ENCODE data around the gene RIMBP2. TPM values are rescaled to one million over a fixed set of nuclear protein-coding genes. Genes with fewer than 3 reads are reported as not detected.

Gene RIMBP2
- total and polyA plus RNA-seq, 9 of the 15 experiments (the other 6 are each of a cell fraction or from before 2014, with no cell fraction given): not detected

DNA sequence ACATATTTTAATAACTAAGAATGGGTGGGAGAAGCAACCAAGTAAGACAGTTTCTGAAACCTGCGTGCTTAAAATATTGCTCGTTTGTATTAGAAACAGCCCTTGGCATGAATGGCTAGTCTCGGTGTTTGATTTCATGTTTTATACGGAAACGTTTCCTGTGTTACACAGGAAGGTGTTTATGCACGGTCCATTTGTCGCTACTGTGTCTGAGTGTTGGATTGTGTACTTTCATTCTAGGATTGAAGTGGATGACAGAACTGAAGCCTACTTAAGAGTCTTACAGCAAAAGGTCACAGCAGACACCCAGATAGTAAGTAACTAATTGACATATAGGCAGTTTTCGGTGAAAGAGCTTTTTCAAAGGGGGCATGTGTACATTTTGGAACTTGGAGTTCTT lies 358.9 kb downstream of the RIMBP2 start:
- Histone ChIP-seq H3K9me1 (ENCODE audit: control insufficient read depth, insufficient read depth, low read length) (no peaks in the 10 kb centered on the region), H3K36me3 (ENCODE audit: control insufficient read depth, insufficient read depth, low read length) (no peaks in the 10 kb centered on the region), H3K9me3 (replicated peaks; ENCODE audit: control insufficient read depth, insufficient read depth, low read depth, low read length) (no peaks in the 10 kb centered on the region), H2AFZ (ENCODE audit: low read depth, low read length) (no peak overlapping the region), H3K4me2 (ENCODE audit: insufficient read depth, low read length) (no peak overlapping the region), H3K27ac (ENCODE audit: extremely low read depth, low read depth, low read length) (no peak overlapping the region), H3K4me3 (no peak overlapping the region), H3K4me1 (replicated peaks in 1 of 2; ENCODE audit: control insufficient read depth in 2 of 2, insufficient read depth in 2 of 2, low read length in 2 of 2) (no peaks in the 10 kb centered on the region), H4K20me1 (replicated peaks; ENCODE audit: control insufficient read depth, insufficient read depth, low read length) (no peaks in the 10 kb centered on the region), H3K79me2 (ENCODE audit: control insufficient read depth, insufficient read depth, low read length) (no peaks in the 10 kb centered on the region), H3K27me3 (ENCODE audit: control insufficient read depth in 2 of 2, insufficient read depth in 2 of 2, low read length in 2 of 2) (peaks cover 5 to 30% of the 10 kb centered on the region in 2 experiments), H3K9ac (ENCODE audit: insufficient read depth in 1 of 2, low read depth in 2 of 2, low read length in 2 of 2) (no peak overlapping the region)
- intact Hi-C loops (cut with micrococcal nuclease): no loop called here
- POLR2A ChIA-PET: no interaction called here
- WGBS (ENCODE audit: insufficient coverage, low coverage, missing lambda C conversion rate): 2% methylated on average over 8 of the region's 8 CpGs
- no peak for TF ChIP-seq ZZZ3 (IDR thresholded peaks at IDR 0.05)
- TF ChIP-seq PTBP1 (IDR thresholded peaks at IDR 0.05; ENCODE audit: low read depth, low read length): no peak
- TF ChIP-seq NR3C1 (CRISPR knock-in tag; IDR thresholded peaks at IDR 0.05): no peak
- TF ChIP-seq C11orf30 (IDR thresholded peaks at IDR 0.05; ENCODE audit: low read depth): no peak
- no peak for TF ChIP-seq SRSF9 (IDR thresholded peaks at IDR 0.05; ENCODE audit: borderline replicate concordance, low read depth, low read length)
- TF ChIP-seq, protein P1, sequence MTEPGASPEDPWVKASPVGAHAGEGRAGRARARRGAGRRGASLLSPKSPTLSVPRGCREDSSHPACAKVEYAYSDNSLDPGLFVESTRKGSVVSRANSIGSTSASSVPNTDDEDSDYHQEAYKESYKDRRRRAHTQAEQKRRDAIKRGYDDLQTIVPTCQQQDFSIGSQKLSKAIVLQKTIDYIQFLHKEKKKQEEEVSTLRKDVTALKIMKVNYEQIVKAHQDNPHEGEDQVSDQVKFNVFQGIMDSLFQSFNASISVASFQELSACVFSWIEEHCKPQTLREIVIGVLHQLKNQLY (CRISPR knock-in tag; conservative IDR thresholded peaks at IDR 0.05): no peak
- TF ChIP-seq, protein P2, sequence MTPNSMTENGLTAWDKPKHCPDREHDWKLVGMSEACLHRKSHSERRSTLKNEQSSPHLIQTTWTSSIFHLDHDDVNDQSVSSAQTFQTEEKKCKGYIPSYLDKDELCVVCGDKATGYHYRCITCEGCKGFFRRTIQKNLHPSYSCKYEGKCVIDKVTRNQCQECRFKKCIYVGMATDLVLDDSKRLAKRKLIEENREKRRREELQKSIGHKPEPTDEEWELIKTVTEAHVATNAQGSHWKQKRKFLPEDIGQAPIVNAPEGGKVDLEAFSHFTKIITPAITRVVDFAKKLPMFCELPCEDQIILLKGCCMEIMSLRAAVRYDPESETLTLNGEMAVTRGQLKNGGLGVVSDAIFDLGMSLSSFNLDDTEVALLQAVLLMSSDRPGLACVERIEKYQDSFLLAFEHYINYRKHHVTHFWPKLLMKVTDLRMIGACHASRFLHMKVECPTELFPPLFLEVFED (CRISPR knock-in tag; conservative IDR thresholded peaks at IDR 0.05): no peak
- no peak for TF ChIP-seq CHD4 (IDR thresholded peaks at IDR 0.05; ENCODE audit: insufficient read depth, insufficient replicate concordance, low read depth, low read length, poor library complexity, severe bottlenecking)
- no peak for TF ChIP-seq ZFP1 (CRISPR knock-in tag; IDR thresholded peaks at IDR 0.05)
- DNase-seq (ENCODE audit: extremely low read depth in 1 of 4, low spot score in 3 of 4): no peak
- no peak for FAIRE-seq
- no peak for ATAC-seq
- CTCF ChIA-PET (ENCODE audit: low intra/inter-chr PET ratio): no interaction called here
- in situ Hi-C loops (cut with MboI): no loop called here
- no TSS peak for BruUV-seq (replicated peaks)

Data from K562 (cell line).